GM04504 (cell line): ENCODE results near the gene NIPA2.

Source experiments
- DNase-seq: peaks from one replicate; pipeline ENCODE4 v3.0.0-alpha.2; 2012; ENCODE audit warnings: low read depth

NIPA2 gene

DNA sequence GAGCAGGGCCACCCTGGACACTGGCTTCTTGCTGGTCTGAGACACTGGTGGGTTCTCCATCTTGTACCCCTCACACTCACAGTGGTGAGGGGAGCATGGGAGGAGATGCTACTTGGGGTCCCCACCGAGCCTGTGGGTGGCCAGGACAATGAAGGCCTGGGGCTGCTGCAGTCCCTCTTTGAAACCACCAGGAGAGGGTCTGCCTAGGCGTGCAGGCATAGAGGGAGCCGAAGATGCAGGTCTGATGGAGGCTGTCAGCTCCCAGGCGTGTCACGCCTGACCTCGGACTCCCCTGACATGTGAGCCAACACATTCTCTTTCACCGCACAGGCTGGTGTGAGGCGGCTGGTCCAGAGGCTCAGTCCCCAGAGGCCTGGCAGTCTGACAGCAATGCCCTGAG, 39.1 kb downstream of the NIPA2 start:
- no peak for DNase-seq

DNA sequence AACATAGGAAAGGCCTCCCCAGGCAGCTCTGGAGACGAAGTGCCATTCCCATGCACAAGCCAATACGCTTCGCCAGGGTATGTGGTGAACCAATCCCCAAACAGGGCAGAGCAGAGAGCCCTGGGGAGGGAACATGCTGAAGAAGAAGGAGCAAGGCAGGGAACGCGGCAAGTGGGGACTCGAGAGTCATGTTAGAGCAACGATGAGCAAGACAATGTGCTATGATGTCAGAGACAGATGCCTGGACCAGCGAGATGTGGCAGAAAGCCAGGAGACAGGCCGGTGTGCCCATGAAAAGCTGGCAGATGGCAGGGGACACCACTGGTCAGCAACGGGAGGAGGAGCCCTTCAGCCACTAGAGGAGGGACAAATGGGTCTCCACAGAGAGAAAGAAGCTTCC, 39.6 kb downstream of the NIPA2 start:
- DNase-seq = no peak

DNA sequence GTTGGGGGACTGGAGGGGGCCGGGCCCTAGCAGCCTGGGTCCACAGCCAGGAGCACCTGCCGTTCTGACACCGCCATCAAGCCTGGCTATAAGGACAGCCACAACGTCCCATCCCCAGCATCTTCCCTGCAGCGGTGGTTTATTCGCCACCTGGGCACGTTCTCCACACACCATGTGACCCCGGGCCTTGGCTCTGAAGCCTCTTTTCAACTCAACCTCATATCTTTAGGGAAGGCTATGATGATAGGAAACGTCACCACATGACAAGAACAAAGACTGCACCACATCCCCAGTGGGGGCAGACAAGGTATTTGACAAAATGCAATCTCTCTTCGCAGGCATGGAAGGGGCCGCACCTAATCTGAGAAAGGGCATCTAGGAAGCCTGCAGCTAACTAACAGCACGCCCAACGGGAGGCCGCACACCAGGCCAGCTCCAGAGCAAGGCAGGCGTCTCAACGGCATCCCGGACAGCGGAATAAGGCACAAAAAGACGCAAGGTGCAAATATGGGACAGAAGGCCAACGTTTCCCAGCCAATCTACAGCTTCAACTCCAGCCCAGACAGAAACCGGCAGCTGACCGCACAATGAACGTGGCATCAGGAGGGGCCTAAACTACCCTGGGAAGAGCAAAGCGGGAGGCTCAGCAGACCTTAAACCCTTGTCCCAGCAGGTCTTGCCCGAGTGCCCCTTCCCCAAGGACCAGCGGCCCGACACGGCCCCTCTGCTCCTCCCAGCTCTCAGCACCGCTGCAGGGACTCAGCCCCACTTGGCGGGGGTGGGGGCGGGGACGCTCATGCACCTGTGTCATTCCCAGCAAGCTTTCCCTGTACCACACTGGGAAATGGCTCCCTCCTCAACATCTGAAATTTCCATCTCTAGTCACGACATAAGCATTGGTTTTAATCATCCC, 41.9 kb downstream of the NIPA2 start:
- DNase-seq = no peak

DNA sequence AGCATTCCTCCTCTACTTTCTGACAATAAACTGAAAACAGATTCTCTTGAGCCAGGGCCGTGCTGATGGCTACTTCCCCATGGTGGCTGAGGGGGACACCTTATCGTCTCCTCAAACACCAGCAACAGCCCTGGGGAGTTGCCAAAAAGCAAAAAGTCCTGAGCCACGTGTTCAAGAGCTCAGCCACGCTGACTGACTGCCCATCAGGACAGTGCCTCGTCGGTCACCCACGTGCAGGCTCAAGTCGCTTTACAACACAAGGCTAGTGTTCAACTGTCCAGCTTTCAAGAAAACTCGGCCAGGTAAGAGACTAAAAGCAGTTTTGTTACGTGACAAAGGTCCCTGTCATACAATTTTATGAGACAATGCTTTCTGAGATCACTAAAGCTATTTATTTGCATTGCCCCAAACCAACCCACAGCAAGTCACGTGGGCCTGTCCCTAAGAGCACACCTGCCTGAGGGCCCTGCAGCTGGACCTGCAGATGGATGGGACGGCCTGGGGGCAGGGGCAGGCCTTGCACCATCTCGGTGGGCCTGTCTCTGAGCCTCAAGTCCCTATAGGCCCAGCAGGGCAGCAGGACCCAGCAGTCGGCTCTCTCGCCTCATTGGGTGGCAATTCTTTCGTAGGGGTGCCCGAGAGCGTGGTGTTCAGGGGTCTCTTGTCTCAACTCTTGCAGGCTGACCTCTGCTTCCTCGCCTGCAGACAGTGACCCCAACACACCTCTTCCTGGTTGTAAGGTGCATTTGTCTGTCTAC, 42.7 kb downstream of the NIPA2 start:
- DNase-seq = no peak

DNA sequence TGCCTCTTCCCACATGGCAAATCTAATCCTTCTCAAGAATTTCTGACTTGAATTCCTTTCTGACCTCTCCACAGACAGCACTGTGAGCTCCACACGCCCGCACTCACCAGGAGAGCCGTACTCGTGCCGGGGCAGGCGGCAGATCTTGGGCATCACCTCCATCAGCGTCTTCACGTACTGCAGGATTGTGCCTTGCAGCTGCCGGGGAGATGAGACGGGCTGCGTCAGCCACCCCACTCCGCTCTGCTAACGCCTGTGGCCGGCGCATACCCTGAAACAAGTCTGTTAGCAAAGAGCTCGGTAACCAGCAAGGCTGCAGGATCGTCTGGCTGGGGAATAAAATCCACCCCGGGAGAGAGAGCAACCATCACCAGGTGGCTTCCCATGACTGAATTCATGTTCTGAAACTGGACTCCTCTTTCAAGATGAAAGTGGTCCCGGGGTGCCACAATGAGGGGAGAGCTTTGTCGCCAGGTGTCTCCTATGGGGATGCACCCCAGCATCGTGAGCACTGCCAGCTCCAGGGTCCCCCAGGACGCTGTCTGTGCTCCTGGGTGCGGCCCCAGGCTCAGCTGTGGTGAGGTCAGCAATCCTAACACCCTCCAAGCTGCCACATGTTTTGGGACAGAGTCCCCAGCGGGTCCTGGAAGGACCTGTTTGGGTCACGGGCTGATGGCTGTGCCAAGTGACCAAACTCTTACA, 43.4 kb downstream of the NIPA2 start:
- DNase-seq = no peak

DNA sequence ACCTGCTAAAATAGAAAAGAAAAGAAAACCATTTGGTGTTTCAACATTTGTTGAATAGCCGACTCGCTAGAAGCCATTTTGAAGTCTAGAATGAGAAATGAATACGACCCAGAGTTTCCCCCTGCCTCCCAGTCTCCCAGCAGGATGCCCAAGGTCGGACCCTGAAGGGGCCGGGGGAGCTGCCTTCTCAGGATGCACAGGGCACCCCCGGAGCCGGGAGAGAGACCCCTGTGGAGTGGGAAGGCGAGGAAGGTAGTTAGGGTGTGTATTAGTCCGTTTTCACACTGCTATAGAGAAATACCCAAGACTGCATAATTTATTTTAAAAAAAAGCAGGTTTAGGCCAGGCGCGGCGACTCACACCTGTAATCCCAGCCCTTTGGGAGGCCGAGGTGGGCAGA, 44.7 kb downstream of the NIPA2 start:
- no peak for DNase-seq

DNA sequence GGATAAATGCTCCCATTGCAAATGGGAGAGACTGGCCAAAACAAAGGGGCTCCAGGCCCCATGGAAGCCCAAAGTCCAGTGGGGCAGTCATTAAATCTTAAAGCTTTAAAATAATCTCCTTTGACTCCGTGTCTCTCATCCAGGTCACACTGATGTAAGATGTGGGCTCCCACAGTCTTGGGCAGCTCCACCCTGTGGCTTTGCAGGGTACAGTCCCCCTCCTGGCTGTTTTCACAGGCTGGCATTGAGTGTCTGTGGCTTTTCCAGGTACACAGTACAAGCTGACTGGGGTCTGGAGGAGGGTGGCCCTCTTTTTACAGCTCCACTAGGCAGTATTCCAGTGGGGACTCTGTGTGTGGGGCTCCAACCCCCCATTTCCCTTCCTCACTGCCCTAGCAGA, 45.9 kb downstream of the NIPA2 start:
- DNase-seq = no peak

DNA sequence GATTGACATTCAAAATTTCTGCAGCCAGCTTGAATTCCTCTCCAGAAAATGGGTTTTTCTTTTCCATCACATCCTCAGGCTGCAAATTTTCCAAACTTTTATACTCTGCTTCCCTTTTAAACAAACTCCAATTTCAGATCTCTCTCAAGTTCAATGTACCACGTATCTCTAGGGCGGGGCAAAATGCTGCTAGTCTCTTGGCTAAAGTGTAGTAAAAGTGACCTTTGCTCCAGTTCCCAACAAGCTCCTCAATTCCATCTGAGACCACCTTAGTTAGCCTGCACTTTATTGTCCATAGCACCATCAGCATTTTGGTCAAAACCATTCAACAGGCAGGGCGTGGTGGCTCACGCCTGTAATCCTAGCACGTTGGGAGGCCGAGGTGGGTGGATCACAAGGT, 46.7 kb downstream of the NIPA2 start:
- DNase-seq = no peak

DNA sequence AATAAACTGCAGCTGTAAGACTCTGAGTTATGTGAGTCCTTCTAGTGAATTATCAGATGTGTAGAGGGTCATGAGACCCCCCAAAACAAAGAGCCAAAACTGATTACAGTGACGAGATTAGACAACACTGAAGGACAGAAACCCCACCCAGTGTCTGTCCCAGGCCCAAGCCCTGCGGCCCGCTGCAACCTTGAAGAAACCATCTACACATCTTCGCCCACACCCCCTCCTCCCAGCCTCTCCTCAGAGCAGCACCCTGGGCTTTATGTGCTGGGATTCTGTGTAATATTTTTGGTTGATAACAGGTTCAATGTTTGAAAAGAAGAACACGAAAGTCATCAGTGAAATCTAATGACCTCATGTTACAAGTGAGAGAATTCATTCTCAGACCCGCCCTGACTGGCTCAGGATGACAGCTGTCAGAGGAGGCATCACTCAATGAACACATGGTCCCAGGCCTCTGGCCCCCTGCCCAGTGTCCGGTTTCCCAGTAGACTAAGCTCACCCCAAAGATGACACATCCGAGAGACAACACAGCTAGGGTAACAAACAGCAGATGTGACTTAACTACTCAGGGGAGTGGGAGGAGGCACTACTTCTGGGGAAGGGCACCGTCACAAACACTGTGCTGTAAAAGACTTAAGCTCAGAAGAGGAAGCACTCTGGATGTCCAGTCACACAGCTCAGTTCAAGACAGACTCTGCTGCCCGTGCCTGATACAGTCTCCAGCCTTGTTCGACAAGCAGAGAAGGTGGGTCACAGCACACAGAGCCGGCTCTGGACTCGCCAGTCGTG, 48.9 kb downstream of the NIPA2 start:
- peak; percentile 73 for DNase-seq

DNA sequence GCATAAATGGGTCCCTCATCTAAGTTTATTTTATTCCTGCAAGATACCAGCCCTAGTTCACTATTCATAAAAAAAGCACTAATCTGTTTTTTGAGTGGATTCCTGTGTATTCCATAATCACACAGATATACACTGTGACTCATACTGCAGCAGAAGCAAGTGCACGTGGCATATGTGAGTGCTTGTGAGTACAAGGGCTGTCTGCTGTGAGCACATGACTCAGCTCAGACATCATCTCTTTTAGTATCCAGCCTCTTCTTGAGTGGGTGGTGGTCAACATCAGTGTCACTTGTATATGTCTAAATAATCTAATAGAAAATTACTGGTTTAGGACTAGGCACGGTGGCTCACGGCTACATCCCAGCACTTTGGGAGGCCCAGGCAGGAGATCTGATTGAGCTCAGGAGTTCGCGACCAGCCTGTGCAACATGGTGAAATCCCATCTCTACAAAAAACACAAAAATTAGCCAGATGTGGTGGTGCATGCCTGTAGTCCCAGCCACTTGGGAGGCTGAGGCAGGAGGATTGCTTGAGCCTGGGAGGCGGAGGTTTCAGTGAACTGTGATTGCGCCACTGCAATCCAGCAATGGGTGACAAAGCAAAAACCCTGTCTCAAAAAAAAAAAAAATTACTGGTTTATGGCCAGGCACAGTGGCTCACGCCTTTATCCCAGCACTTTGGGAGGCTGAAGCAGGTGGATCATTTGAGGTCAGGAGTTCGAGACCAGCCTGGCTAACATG, 49.8 kb downstream of the NIPA2 start:
- peak; percentile 85 for DNase-seq

DNA sequence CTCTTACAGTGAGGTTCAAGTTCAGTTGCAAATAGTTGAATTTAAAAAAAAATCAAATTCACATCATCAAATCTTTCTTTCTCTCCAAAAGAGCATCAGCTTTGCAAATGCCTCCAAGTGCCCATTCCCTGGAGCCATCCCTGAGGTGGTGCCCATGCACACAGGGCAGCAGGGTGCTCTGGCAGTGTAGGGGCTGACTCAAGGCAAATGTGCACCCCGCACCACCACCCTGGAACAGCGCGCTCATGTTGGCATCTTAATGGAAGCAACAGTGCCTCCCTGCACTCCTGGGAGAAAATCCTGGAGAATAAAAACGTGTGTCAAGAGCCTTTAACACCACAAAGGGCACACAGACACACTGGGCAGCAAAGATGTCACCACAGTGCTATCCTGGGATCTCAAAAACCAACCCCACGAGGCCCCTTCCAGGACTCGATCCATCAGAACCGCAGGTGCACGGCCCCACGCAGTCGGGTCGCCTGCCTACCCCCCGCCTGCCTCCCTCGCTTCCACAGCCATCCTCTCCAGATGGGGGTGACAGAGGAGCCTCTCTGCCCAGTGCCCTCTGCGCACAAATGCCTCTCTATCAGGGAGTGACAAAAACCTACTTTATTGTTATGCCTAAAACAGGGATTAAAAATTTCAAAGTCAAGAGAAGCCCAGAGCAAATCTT, 50.8 kb downstream of the NIPA2 start:
- no peak for DNase-seq

DNA sequence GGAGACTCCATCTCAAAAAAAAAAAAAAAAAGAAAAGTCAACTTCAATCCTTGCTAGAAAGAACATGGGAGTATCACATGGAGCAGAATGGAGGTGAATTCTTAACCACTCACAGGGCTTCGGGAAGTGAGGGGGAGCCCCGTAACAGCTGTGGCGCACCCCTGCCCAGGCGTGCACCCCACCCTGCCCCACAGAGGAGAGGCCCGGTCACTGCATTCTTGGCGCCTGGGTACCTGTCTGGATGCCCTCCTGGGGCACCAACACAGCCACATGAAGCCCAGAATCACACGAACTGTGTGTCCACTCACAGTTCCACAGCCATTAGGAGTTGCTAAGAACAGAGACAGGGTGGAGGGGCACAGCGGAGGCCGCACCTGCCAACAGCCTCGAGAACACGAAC, 51.8 kb downstream of the NIPA2 start:
- no peak for DNase-seq

DNA sequence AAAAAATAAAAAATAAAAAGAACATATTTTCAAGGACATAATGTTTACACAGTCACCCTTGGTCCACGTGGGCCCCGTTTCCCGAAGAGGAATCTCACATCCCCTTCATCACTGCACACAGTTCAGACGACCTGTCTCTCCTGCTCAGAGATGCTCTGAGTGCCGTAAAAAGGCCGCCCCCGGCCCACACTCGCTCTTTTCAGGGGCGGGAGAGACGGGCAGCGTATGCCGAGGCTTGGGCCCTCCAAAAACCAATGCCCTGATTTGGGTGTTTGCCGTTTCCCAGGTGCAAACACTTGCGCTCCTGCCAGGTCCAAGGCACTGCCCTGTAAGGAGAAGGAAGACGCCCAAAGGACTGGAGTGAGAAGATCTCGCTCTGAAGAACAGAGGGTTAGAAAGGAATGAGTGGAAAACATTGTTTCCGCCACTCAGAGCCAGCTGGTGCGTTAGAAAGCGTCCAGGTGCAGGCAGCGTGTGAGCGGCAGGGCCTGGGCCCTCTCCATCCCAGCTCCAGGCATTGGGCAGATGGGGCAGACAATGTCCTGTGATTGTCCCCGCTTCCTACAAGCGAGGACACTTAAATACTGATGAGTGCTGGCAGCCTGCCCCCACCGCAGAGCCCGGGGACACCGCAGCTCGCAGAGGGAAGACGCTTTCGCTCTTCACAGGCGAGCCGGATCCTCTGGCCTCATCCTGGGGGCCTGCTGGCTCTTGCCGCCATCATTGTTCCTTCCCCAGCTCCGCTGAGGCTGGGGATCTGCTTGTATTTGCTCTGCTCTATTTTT, 53.2 kb downstream of the NIPA2 start:
- no peak for DNase-seq

DNA sequence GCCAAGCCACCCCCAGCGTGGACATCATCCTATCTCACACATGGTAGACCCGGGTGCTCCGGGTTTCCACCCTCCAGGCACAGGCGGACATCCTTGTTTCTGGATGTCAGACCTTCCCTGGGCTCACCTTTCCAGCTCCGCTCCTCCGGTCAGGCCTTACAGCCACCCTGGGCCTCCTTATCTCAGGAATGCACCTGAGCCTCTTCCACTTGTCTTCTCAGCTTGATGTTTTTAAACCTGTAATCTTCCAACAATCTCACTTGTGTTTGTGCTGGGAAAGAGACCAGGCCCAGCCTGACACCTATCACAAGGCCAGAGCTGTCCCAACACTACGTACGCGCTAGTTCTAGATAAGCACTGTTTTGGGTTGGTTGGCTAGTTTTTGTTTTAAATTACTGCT, 53.9 kb downstream of the NIPA2 start:
- DNase-seq = no peak

DNA sequence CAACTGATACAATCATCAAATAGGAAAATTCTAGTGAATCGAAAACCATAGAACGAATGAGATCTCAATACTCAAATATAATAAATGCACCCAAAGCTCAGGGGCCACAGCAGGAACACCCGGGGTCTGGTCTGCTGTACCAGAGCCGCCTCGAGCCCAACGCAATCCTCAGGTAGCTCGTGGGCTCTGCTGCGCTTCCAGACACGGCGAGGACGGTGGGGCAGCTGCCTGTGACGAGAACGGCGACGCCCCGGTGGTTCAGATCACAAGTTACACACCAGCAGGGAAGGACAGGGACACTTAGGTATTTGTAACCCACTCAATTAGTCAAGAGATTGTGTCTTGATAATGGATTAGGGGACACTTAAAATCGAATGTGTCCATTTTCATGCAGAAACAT, 54.6 kb downstream of the NIPA2 start:
- no peak for DNase-seq

DNA sequence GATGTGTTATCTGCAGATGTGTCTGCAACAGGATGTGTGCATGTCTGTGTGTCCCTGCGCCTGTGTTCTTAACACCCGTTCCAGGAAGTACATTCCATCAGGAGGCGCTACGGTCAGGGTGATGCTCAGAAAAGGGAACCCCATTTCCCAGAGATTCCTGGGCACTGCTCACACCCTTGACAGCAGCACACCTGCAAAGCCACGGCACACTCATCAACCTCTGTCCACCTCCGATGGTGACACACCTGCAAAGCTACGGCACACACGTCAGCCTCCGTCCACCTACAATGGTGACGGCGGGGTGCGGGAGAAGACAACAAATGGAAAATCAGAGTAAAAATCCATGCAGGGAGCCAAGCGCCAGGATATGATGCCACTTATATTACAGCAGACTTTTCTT, 55.4 kb downstream of the NIPA2 start:
- DNase-seq = no peak

DNA sequence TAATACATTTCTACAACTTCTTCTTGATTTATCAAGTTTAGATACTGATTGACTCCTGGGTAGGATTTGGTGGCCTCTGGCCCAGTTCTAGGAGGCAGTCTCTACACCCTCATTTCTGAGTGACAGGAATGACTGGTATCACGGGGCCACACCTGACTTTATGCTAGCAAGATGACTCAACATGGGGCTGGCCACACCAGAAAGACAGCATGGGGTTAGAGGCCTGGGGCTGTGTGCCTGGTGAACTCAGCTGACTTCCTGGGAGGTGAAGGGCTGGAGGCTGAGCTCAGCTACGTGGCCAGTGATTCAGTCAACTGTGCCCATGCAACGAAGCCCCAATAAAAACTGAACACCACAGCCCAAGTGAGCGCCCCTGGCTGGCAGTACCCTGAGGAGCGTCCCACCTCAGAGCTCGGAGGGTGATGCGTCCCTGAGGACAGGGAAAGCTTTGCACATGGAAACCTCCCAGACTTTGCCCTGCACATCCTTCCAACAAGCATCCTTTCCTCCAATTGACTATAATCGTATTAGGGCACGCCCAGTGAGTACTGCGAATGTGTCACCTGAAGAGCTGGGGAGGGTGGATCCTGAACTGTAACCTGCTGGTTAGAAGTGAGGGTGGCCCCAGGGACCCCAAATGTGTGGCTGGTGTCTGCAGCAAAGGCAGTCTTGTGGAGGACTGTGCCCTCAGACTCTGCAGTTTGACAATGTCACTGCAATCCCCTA, 57.2 kb downstream of the NIPA2 start:
- DNase-seq = no peak

DNA sequence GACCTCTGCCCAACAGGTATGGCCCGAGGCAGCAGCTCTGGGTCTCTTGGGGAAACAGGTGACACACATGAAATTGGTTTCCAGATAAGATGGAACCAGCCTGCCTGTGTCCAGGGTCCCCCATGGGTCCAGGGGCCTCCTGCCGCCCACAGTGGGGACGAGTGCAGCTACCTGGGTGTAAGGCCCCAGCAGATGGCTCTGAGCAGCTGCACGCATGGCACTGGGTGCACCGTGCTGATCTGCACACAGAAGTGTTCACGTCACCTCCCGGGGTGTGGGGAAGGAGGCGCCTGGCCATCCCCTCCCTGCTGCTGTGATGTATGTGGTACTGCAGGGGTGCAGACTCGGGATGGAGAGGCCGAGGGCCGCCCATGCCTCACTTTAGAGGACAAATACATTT, 63.6 kb downstream of the NIPA2 start:
- no peak for DNase-seq

DNA sequence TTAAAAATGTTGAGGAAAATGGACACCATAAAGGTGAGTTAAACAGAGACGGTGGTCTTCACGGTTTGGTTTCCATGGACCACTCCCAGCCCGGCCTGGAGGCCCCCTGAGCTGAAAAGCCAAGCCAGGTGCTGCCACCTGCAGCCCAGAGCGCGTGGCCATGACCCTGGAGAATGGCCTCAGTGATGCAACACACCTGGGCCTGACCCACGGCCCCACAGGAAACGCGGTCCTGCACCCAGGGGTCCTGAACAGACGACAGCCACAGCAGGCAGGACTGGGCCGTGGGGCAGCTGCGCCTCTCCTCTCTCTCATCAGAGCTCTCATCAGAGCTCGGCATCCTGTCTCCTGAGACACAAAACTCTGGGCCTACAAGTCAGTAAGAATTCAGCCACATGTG, 64.1 kb downstream of the NIPA2 start:
- DNase-seq = no peak
